DMS153 (cell line): ENCODE results near the gene F2RL2.

Source experiments
- DNase-seq: peaks from one replicate; lab custom pipeline; 2025; lab: John Stamatoyannopoulos, UW

The F2RL2 gene

GRCh38 chr5:76583163-76584047 is 39.8 kb downstream of the F2RL2 start:
- no peak for DNase-seq

DNA sequence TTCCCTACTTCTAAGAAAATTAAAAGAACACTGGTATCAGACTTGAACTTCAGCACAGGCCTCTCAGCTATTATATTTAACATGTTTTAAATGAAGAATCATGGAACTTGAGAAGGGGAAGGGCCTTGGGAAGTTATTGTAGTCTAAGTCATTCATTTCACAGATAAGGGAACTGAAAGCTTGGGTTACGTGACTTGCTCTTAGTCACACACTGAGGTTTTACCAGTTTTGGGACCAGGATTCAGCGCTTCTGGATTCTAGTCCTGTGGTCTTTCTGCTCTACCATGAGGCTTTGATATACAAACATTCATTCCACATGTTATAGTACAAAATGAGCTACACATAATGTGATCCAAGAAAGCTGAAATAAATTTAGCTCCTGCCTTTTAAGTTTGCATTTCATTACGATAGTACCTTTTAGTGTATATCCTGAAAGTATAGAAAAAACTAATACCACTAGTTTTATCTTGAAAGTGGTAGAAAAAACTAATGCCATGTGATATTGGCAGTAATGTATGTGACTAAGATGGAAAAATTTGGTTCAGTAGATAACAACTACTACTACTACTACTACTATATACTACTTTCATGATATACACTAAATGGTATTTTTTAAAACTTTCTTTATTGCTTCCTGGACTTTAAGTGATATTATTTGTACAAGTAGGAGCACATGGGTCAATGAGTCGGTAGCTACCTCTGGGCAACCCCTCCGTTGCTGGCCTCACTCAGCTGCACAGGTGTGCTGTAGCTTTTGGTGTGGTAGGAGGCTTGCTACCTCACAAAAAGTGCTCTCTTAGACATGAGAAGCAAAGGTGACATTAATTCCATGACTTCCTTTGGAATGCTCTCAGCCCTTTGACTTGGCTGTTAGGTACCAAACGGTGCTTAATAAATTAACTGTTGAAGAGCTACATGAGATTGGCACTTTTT is 40.7 kb downstream of the F2RL2 start:
- no peak for DNase-seq

DNA sequence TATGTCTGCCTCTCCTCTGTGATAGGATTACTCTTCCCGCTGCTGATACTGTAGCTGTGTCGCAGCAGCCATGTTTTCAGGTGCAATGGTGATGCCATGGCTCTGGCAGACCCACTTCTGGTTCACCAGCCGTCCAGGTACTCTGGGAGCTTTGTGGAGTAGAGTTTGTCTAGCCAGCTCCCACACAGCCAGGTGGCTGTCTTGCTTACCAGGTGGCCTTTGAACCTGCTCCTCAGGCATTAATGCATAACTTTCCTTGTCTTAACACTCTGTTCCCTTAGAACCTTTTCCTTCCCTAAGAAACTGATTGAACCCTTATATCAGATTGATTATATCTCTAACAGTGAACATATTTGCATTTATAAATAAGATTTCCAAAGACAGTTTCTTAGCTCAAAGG is 42.2 kb downstream of the F2RL2 start:
- DNase-seq: no peak

DNA sequence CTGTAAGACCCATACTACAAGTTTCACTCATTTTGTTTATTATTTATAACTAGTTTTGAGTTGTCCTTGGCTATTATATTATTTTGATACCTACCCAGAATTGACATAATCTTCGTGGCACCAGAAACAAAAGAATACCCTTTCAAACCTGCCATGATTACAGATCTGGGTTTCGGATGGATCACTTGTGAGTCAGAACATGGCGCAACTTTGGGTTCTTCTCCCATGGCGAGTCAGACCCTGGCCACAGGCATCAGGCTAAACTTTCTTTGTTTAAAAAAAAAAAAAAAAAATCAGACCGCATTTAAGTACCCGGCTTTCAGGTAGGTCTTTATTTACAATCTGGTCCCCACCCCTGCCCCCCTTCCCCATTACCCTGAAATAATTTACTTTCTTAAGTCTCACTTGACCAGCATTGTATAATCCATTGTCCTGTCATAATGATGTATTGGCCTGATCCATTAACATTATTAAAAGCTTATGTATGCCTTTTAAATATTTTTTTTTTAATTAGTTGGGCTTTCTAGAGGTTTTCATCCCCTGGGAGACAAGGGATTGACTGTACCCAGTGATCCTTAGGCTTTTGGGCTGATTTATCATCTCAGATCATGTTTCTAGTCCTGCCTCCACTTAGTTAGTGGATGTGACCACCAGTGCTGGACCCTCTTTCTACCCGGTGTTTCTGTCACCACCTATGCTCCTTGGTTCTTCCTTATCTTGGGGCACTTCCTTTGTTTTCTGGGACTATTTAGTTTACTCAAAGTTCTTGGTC is 43.9 kb downstream of the F2RL2 start:
- no peak for DNase-seq

- no peak for DNase-seq
These were observed 46.2 kb downstream of the F2RL2 start for GRCh38 chr5:76576996-76577395.

GRCh38 chr5:76576450-76576849 is 46.8 kb downstream of the F2RL2 start:
- no peak for DNase-seq

DNA sequence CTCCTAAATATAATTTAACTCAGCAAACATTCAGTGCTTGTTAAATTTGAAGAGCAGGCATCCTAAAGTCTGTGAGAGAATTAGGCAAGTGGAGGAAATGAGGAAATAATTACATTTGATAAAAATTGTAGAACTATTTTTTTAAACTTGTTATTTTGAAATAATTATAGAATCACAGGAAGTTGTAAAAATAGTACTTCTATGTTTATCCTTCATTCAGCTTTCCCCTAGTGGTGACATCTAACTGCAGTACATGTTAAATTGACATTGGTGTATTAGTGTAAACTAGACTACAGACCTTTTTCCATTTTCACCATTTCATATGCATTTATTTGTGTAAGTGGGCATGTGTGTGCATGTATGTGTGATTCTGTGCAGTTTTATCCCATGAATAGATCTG is 51.6 kb downstream of the F2RL2 start:
- no peak for DNase-seq

DNA sequence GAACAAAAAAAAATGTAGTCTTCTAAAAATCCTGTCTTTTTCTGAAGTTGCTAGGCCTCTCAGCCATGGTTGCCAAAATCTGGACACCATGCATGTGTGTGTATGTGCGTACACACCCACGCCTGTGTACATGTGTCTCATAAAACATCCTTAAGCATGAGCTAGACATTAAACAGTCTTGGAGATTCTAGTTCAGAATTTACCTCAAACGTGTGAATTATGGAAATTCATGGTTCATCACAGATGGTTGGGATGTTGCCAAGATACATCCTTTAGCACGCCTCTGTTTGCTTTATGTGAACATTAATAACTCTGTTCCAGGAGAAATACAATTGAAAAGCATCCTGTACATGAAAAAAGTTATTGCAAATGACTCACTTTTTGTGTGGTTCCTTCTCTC is 53.0 kb downstream of the F2RL2 start:
- DNase-seq: no peak
